H1 (cell line): ENCODE data around the gene ZNF212. TPM values are rescaled to one million over a fixed set of nuclear protein-coding genes. Genes with fewer than 3 reads are reported as not detected.

ENCODE experiments used
- CTCF ChIA-PET: fragments of 300-600 bp; sonication (Branson Sonifier 250); formaldehyde crosslinking; loops from one replicate; lab custom pipeline; 2021; ENCODE audit not compliant: partially characterized antibody; lab: Charles Lee
- POLR2A ChIA-PET: fragments of 300-600 bp; sonication (Branson Sonifier 250); formaldehyde crosslinking; loops from one replicate; lab custom pipeline; 2021; ENCODE audit warnings: inconsistent platforms; ENCODE audit not compliant: partially characterized antibody; lab: Charles Lee
- DNase-seq, 2 experiments: peaks; one replicate each; pipeline versions ENCODE4 v3.0.0 to v3.0.0-alpha.2; 2010 to 2022; ENCODE audit warnings: low spot score in 2 of 2, low read depth in 1 of 2, mixed read lengths in 1 of 2
- FAIRE-seq: peaks from 2 replicates; lab custom pipeline; 2011; peaks lifted over from hg19 to GRCh38; lab: Jason Lieb, UNC
- H2AFZ ChIP-seq: 2 replicates; pipeline ENCODE4 v1.8.1; 2012; ENCODE audit warnings: low read length, inconsistent platforms
- H2AK5ac ChIP-seq: 2 replicates; pipeline ENCODE4 v1.6.1; 2013; ENCODE audit warnings: low read depth, low read length
- H2BK120ac ChIP-seq: replicated peaks from 2 replicates; pipeline ENCODE3; 2013; ENCODE audit warnings: low read depth, low read length, inconsistent platforms
- H2BK12ac ChIP-seq: 2 replicates; pipeline ENCODE4 v1.6.1; 2013; ENCODE audit warnings: low read depth, low read length
- H2BK15ac ChIP-seq: 2 replicates; pipeline ENCODE4 v1.6.1; 2013; ENCODE audit warnings: low read length
- H2BK20ac ChIP-seq: 2 replicates; pipeline ENCODE4 v1.6.1; 2013; ENCODE audit warnings: low read length
- H2BK5ac ChIP-seq: 2 replicates; pipeline ENCODE4 v1.6.1; 2013; ENCODE audit warnings: low read depth, low read length
- H3K14ac ChIP-seq: 2 replicates; pipeline ENCODE4 v1.6.1; 2013; ENCODE audit warnings: inconsistent platforms; ENCODE audit not compliant: insufficient read length
- H3K18ac ChIP-seq: 2 replicates; pipeline ENCODE4 v1.6.1; 2013; ENCODE audit warnings: low read length; ENCODE audit errors: extremely low read depth
- H3K23ac ChIP-seq: 2 replicates; pipeline ENCODE4 v1.6.1; 2013; ENCODE audit warnings: inconsistent platforms; ENCODE audit not compliant: insufficient read length
- H3K23me2 ChIP-seq: 2 replicates; pipeline ENCODE4 v1.6.1; 2013; ENCODE audit warnings: low read depth, low read length
- H3K27ac ChIP-seq: 2 replicates; pipeline ENCODE4 v1.6.1; 2011; ENCODE audit warnings: low read depth, low read length, inconsistent platforms
- H3K27me3 ChIP-seq, 4 experiments: replicated peaks in 1 of 4; 1 replicate in 1 of 4; 2 replicates in 3 of 4; pipeline versions ENCODE4 v1.6.1 to v1.8.1; 2011 to 2013; ENCODE audit warnings: low read length in 3 of 4, mild to moderate bottlenecking in 3 of 4, inconsistent platforms in 2 of 4, mixed read lengths in 2 of 4, moderate library complexity in 1 of 4; ENCODE audit not compliant: control insufficient read depth in 3 of 4, insufficient read depth in 3 of 4; ENCODE audit errors: extremely low read depth in 1 of 4
- H3K36me3 ChIP-seq, 4 experiments: 2 replicates each; pipeline versions ENCODE4 v1.6.1 to v1.8.1; 2011 to 2013; ENCODE audit warnings: mild to moderate bottlenecking in 4 of 4, low read length in 3 of 4, moderate library complexity in 2 of 4, control low read depth in 1 of 4, inconsistent platforms in 1 of 4; ENCODE audit not compliant: insufficient read depth in 4 of 4, control insufficient read depth in 2 of 4
- H3K4ac ChIP-seq: replicated peaks from 2 replicates; pipeline ENCODE3; 2013; ENCODE audit warnings: low read length, low read depth, mixed read lengths, inconsistent platforms; ENCODE audit not compliant: insufficient read length
- H3K4me1 ChIP-seq, 4 experiments: replicated peaks in 1 of 4; 1 replicate in 1 of 4; 2 replicates in 3 of 4; pipeline versions ENCODE4 v1.6.1 to v1.8.1; 2011 to 2013; ENCODE audit warnings: low read length in 3 of 4, inconsistent platforms in 2 of 4, mixed read lengths in 1 of 4; ENCODE audit not compliant: insufficient read depth in 4 of 4, control insufficient read depth in 3 of 4
- H3K4me2 ChIP-seq, 2 experiments: 2 replicates each; pipeline versions ENCODE4 v1.6.1 to v1.8.1; 2011 to 2013; ENCODE audit warnings: low read depth in 2 of 2, low read length in 2 of 2, control low read depth in 1 of 2, inconsistent platforms in 1 of 2, mild to moderate bottlenecking in 1 of 2; ENCODE audit not compliant: insufficient read depth in 1 of 2
- H3K4me3 ChIP-seq, 4 experiments: fragments of 200-600, 300-600 bp in 1 of 4; sonication (generic), shearing (Covaris generic), sonication (Bioruptor Twin) in 1 of 4; 2 replicates each; pipeline versions ENCODE4 v1.5.1 to v1.8.1; 2011 to 2016; ENCODE audit warnings: low read length in 4 of 4, low read depth in 3 of 4, control low read depth in 2 of 4, inconsistent platforms in 2 of 4, mild to moderate bottlenecking in 2 of 4, mixed read lengths in 1 of 4, moderate library complexity in 1 of 4; ENCODE audit not compliant: insufficient read depth in 2 of 4; ENCODE audit errors: extremely low read depth in 1 of 4
- H3K56ac ChIP-seq: replicated peaks from 2 replicates; pipeline ENCODE3; 2013; ENCODE audit warnings: low read depth, mild to moderate bottlenecking, mixed read lengths, low read length, inconsistent platforms; ENCODE audit not compliant: insufficient read length
- H3K79me1 ChIP-seq: 2 replicates; pipeline ENCODE4 v1.6.1; 2013; ENCODE audit warnings: low read depth, low read length, control low read depth
- H3K79me2 ChIP-seq, 2 experiments: 2 replicates each; pipeline versions ENCODE4 v1.6.1 to v1.8.1; 2012 to 2013; ENCODE audit warnings: low read length in 2 of 2, mild to moderate bottlenecking in 2 of 2, inconsistent platforms in 1 of 2; ENCODE audit not compliant: insufficient read depth in 2 of 2, control insufficient read depth in 1 of 2
- H3K9ac ChIP-seq, 4 experiments: replicated peaks in 1 of 4; 1 replicate in 1 of 4; 2 replicates in 3 of 4; pipeline versions ENCODE4 v1.6.1 to v1.8.1; 2011 to 2013; ENCODE audit warnings: low read depth in 3 of 4, low read length in 3 of 4, control low read depth in 2 of 4, mild to moderate bottlenecking in 2 of 4, moderate library complexity in 2 of 4, inconsistent platforms in 1 of 4; ENCODE audit errors: extremely low read depth in 1 of 4
- H3K9me3 ChIP-seq, 2 experiments: 2 replicates each; pipeline versions ENCODE4 v1.6.1 to v1.8.1; 2012 to 2013; ENCODE audit warnings: mild to moderate bottlenecking in 2 of 2, moderate library complexity in 2 of 2, control low read depth in 1 of 2, inconsistent platforms in 1 of 2, low read depth in 1 of 2, low read length in 1 of 2, mixed read lengths in 1 of 2; ENCODE audit not compliant: insufficient read depth in 2 of 2
- H4K20me1 ChIP-seq, 2 experiments: replicated peaks in 1 of 2; 2 replicates each; pipeline versions ENCODE3 to v1.8.1; 2011 to 2013; ENCODE audit warnings: inconsistent platforms in 2 of 2, low read length in 2 of 2, mild to moderate bottlenecking in 1 of 2; ENCODE audit not compliant: insufficient read depth in 2 of 2, control insufficient read depth in 1 of 2
- H4K5ac ChIP-seq: 2 replicates; pipeline ENCODE4 v1.6.1; 2013; ENCODE audit warnings: low read length, low read depth, mixed read lengths, inconsistent platforms; ENCODE audit not compliant: insufficient read length
- H4K8ac ChIP-seq: 2 replicates; pipeline ENCODE4 v1.8.0; 2013; ENCODE audit warnings: mild to moderate bottlenecking, moderate library complexity, low read length, inconsistent platforms; ENCODE audit not compliant: insufficient read depth; ENCODE audit errors: extremely low read depth
- H4K91ac ChIP-seq: replicated peaks from 2 replicates; pipeline ENCODE3; 2013; ENCODE audit warnings: low read length, mixed read lengths, inconsistent platforms; ENCODE audit not compliant: insufficient read length
- BRCA1 ChIP-seq: IDR thresholded peaks from 2 replicates; pipeline ENCODE4 v1.6.1; 2012; ENCODE audit warnings: low read depth, low read length, improper control_type of control experiment
- CEBPB ChIP-seq: IDR thresholded peaks from 2 replicates; pipeline ENCODE4 v1.6.1; 2012; ENCODE audit warnings: low read depth, low read length
- CTBP2 ChIP-seq: IDR thresholded peaks from 2 replicates; pipeline ENCODE4 v1.7.0; 2011; ENCODE audit warnings: borderline replicate concordance, mild to moderate bottlenecking, moderate library complexity, mixed read lengths, low read length; ENCODE audit not compliant: insufficient read depth, insufficient read length
- GTF2F1 ChIP-seq: IDR thresholded peaks from 2 replicates; pipeline ENCODE4 v1.6.1; 2012; ENCODE audit warnings: low read depth, low read length, improper control_type of control experiment, borderline replicate concordance
- NANOG ChIP-seq: IDR thresholded peaks from 2 replicates; pipeline ENCODE4 v1.6.1; 2011; ENCODE audit warnings: low read length, low read depth, mild to moderate bottlenecking, inconsistent platforms; ENCODE audit not compliant: insufficient read depth, poor library complexity, severe bottlenecking
- SAP30 ChIP-seq: fragments of 300-600 bp; sonication (generic); IDR thresholded peaks from 2 replicates; pipeline ENCODE4 v1.7.1; 2012; ENCODE audit warnings: low read length, moderate library complexity, mild to moderate bottlenecking, inconsistent platforms; ENCODE audit not compliant: insufficient read depth, insufficient replicate concordance
- SUZ12 ChIP-seq: fragments of 200-600 bp; sonication (generic); IDR thresholded peaks from 2 replicates; pipeline ENCODE4 v1.6.1; 2012; ENCODE audit warnings: mild to moderate bottlenecking, inconsistent platforms, low read length, moderate library complexity, mixed read lengths
- TBP ChIP-seq: IDR thresholded peaks from 2 replicates; pipeline ENCODE4 v1.6.1; 2011; ENCODE audit warnings: low read depth, low read length, improper control_type of control experiment
- TEAD4 ChIP-seq: IDR thresholded peaks from 2 replicates; pipeline ENCODE4 v1.6.1; 2012; ENCODE audit warnings: low read depth, low read length, inconsistent platforms, mixed read lengths
- WGBS, 2 experiments: shearing (Covaris generic) in 1 of 2; methylation state at CpG; one replicate each; pipeline versions ENCODE4 v1.1.6 to v1.1.7; 2013 to 2015; ENCODE audit warnings: low lambda C conversion rate in 2 of 2, mixed read lengths in 2 of 2, inconsistent platforms in 1 of 2, low coverage in 1 of 2, missing lambda C conversion rate in 1 of 2; ENCODE audit not compliant: insufficient replicate concordance in 2 of 2, insufficient coverage in 1 of 2, insufficient read length in 1 of 2; ENCODE audit errors: extremely low coverage in 1 of 2, missing lambda C conversion rate in 1 of 2; 5-methylcytosine and 5-hydroxymethylcytosine counted together
- polyA plus RNA-seq, 7 experiments: library from polyadenylated mRNA; depleted of rRNA in 3 of 7; stranded (reverse) in 5 of 7; unstranded in 2 of 7; fragments of >200 nt in 5 of 7; fragments of 200-250 nt in 2 of 7; gene quantifications; 1 replicate in 5 of 7; 2 replicates in 1 of 7; 4 replicates in 1 of 7; pipeline versions ENCODE4 v1.2.1 to v1.2.3, GENCODE V29; 2011 to 2013; ENCODE audit warnings: missing spikeins in 2 of 7, mixed read lengths in 2 of 7
- total RNA-seq: library from RNA; stranded (reverse); fragmentation: NEBNext Ultra II Directional; extraction: Animal tissue kit (Norgen Biotek cat#: 25700); gene quantifications from 2 replicates; pipeline ENCODE4 v1.2.1, GENCODE V29; 2021
- TF ChIP-seq, protein P1 (sequence below): IDR thresholded peaks from 2 replicates; pipeline ENCODE4 v1.6.1; 2011; ENCODE audit warnings: low read depth, mild to moderate bottlenecking, low read length; ENCODE audit not compliant: insufficient read depth

The ZNF212 gene
- total and polyA plus RNA-seq, 2 of the 8 experiments (the other 6 are each of a cell fraction or from before 2014, with no cell fraction given) = 6.7 to 19.3 TPM

GRCh38 chr7:149232362-149232761, 7.1 kb upstream of the ZNF212 start:
- Histone ChIP-seq H3K4ac (no peak overlapping the region), H2AFZ (no peak overlapping the region), H3K79me1 (no peaks in the 10 kb centered on the region), H3K27ac (no peak overlapping the region), H3K4me3 (no peak overlapping the region), H3K23ac (no peak overlapping the region), H2BK20ac (no peak overlapping the region), H3K18ac (no peak overlapping the region), H3K4me1 (no peaks in the 10 kb centered on the region), H3K23me2 (0 out of 2 replicates have a peak, but pooled peaks cover 4% of the 10 kb centered on the region), H2BK120ac (no peak overlapping the region), H4K20me1 (no peaks in the 10 kb centered on the region), H3K79me2 (no peaks in the 10 kb centered on the region), H3K56ac (no peak overlapping the region), H4K5ac (no peak overlapping the region), H3K9ac (no peak overlapping the region), H3K9me3 (no peaks in the 10 kb centered on the region), H4K8ac (no peak overlapping the region), H4K91ac (no peak overlapping the region), H3K27me3 (peaks cover 0 to 1% (median 0%) of the 10 kb centered on the region in 4 experiments; a peak in 1 of 7 replicates), H3K4me2 (no peak overlapping the region), H2BK12ac (no peak overlapping the region), H3K14ac (no peak overlapping the region), H2BK15ac (no peak overlapping the region), H3K36me3 (no peaks in the 10 kb centered on the region), H2AK5ac (no peak overlapping the region), H2BK5ac (no peak overlapping the region)
- no peak for FAIRE-seq
- CTCF ChIA-PET = interaction anchor here (1.1 to 1.5 kb wide), 2 partner anchors 38 to 174 kb away, joined by 3 to 8 read pairs; partner anchors contain the start of gene ZNF282
- TF ChIP-seq, protein P1, sequence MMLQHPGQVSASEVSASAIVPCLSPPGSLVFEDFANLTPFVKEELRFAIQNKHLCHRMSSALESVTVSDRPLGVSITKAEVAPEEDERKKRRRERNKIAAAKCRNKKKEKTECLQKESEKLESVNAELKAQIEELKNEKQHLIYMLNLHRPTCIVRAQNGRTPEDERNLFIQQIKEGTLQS = no peak
- TF ChIP-seq TEAD4 = no peak
- TF ChIP-seq CEBPB = no peak
- TF ChIP-seq SUZ12 = no peak
- TF ChIP-seq SAP30 = no peak
- no peak for TF ChIP-seq GTF2F1
- no peak for TF ChIP-seq NANOG
- no peak for TF ChIP-seq TBP
- TF ChIP-seq BRCA1 = no peak
- no peak for TF ChIP-seq CTBP2
- no peak for DNase-seq
- WGBS, 2 experiments = 89% methylated on average over 2 of the region's 2 CpGs; no CpG with 5 or more reads in 1 of the 2 experiments
- POLR2A ChIA-PET = interaction anchor here (0.6 to 1.4 kb wide), 6 partner anchors 14 to 266 kb away, joined by 3 to 5 read pairs (median 3); partner anchors contain the start of gene ZNF783
